Right forelimb (tissue), 1 donor: ENCODE data around the gene ZNF496.
"Not testable (repeated sequence)": the region's sequence is repeated elsewhere in the genome, so short reads cannot be mapped to it uniquely, and the experiment has no call there.

Source experiments
- DNase-seq: peaks from one replicate; pipeline ENCODE4 v3.0.0-alpha.2; 2018

The ZNF496 gene

GRCh38 chr1:247331525-247332214 lies at the start of gene ZNF496:
Gene ZNF496 (minus strand): TSS chr1:247331867. CDS start chr1:247329578, 2,289 bp downstream.
- peak; percentile 94 for DNase-seq

- DNase-seq, result peak; percentile 13
Observed at GRCh38 chr1:247378334-247379073, 46.8 kb upstream of the ZNF496 start.

- DNase-seq, result peak; percentile 2
Observed at GRCh38 chr1:247377656-247378055, 46.0 kb upstream of the ZNF496 start.

GRCh38 chr1:247376659-247377058 lies 45.0 kb upstream of the ZNF496 start:
- no peak for DNase-seq

- no peak for DNase-seq
Observed at GRCh38 chr1:247375747-247376146, 44.1 kb upstream of the ZNF496 start.

- not testable (repeated sequence) for DNase-seq
Observed at GRCh38 chr1:247374651-247375334, 43.1 kb upstream of the ZNF496 start.

GRCh38 chr1:247373721-247374141 lies 42.1 kb upstream of the ZNF496 start:
- DNase-seq, result peak; percentile 66

GRCh38 chr1:247371801-247372259 lies 40.2 kb upstream of the ZNF496 start:
- DNase-seq, result no peak

GRCh38 chr1:247370786-247371732 lies 39.4 kb upstream of the ZNF496 start:
- no peak for DNase-seq

- DNase-seq, result no peak
Observed at GRCh38 chr1:247368490-247369145, 37.0 kb upstream of the ZNF496 start.

GRCh38 chr1:247367786-247368422 lies 36.2 kb upstream of the ZNF496 start:
- DNase-seq, result no peak

- DNase-seq, result no peak
Observed at GRCh38 chr1:247366926-247367645, 35.4 kb upstream of the ZNF496 start.

- not testable (repeated sequence) for DNase-seq
Observed at GRCh38 chr1:247366345-247366744, 34.7 kb upstream of the ZNF496 start.

GRCh38 chr1:247365023-247365422 lies 33.4 kb upstream of the ZNF496 start:
- DNase-seq, result no peak

- DNase-seq, result not testable (repeated sequence)
Observed at GRCh38 chr1:247363000-247363399, 31.3 kb upstream of the ZNF496 start.

GRCh38 chr1:247362153-247362552 lies 30.5 kb upstream of the ZNF496 start:
- DNase-seq, result no peak

- peak; percentile 68 for DNase-seq
Observed at GRCh38 chr1:247360991-247361731, 29.5 kb upstream of the ZNF496 start.

- no peak for DNase-seq
Observed at GRCh38 chr1:247360116-247360898, 28.6 kb upstream of the ZNF496 start.

GRCh38 chr1:247359559-247359958 lies 27.9 kb upstream of the ZNF496 start:
- DNase-seq, result no peak
